Neural cell (in vitro differentiated cells): ENCODE data around the gene CPN1. TPM values are rescaled to one million over a fixed set of nuclear protein-coding genes. Genes with fewer than 3 reads are reported as not detected.

Experiments used
- H2AFZ ChIP-seq: fragments of 200-600, 300-800 bp; sonication (generic), shearing (Covaris generic); 2 replicates; pipeline ENCODE4 v1.6.0; 2014; ENCODE audit warnings: low read depth, mild to moderate bottlenecking, antibody characterized with exemption, low read length, moderate library complexity
- H3F3A ChIP-seq: fragments of 200-600 bp; shearing (Covaris generic); 2 replicates; pipeline ENCODE4 v1.6.1; 2016; ENCODE audit warnings: mild to moderate bottlenecking, moderate library complexity, mixed read lengths, antibody characterized with exemption, low read length; ENCODE audit not compliant: insufficient read depth, poor library complexity, severe bottlenecking
- H3K27ac ChIP-seq: fragments of 200-600, 300-800 bp; sonication (generic), shearing (Covaris generic); 2 replicates; pipeline ENCODE4 v1.5.1; 2014; ENCODE audit warnings: mild to moderate bottlenecking, low read length, moderate library complexity
- H3K27me3 ChIP-seq: fragments of 300-800, 200-600 bp; sonication (generic), shearing (Covaris generic); 2 replicates; pipeline ENCODE4 v1.6.0; 2014; ENCODE audit warnings: mild to moderate bottlenecking, low read depth, low read length, moderate library complexity; ENCODE audit not compliant: insufficient read depth
- H3K36me3 ChIP-seq: fragments of 300-800, 200-600 bp; sonication (generic), shearing (Covaris generic); 2 replicates; pipeline ENCODE4 v1.5.1; 2014; ENCODE audit warnings: mild to moderate bottlenecking, antibody characterized with exemption, low read length, moderate library complexity; ENCODE audit not compliant: insufficient read depth
- H3K4me2 ChIP-seq: fragments of 300-800, 200-600 bp; sonication (generic), shearing (Covaris generic); 2 replicates; pipeline ENCODE4 v1.6.0; 2014; ENCODE audit warnings: mild to moderate bottlenecking, low read length
- H3K4me3 ChIP-seq: fragments of 300-800, 200-600 bp; sonication (generic), shearing (Covaris generic); 2 replicates; pipeline ENCODE4 v1.5.1; 2014; ENCODE audit warnings: mild to moderate bottlenecking, low read length, moderate library complexity
- H3K79me2 ChIP-seq: fragments of 200-600 bp; shearing (Covaris generic); replicated peaks from 2 replicates; pipeline ENCODE4 v1.6.0; 2014; ENCODE audit warnings: mild to moderate bottlenecking, low read length, moderate library complexity; ENCODE audit not compliant: insufficient read depth
- H3K9ac ChIP-seq: fragments of 300-800, 200-600 bp; sonication (generic), shearing (Covaris generic); 2 replicates; pipeline ENCODE4 v1.6.1; 2016; ENCODE audit warnings: mild to moderate bottlenecking, low read length, mixed read lengths
- H3K9me2 ChIP-seq: fragments of 200-600 bp; shearing (Covaris generic); 2 replicates; pipeline ENCODE4 v1.6.1; 2016; ENCODE audit warnings: mild to moderate bottlenecking, low read length, mixed read lengths; ENCODE audit not compliant: insufficient read depth
- H3K9me3 ChIP-seq: fragments of 200-600, 300-800 bp; sonication (generic), shearing (Covaris generic); 2 replicates; pipeline ENCODE4 v1.6.1; 2016; ENCODE audit warnings: mild to moderate bottlenecking, mixed run types, low read length, moderate library complexity, mixed read lengths
- H4K20me1 ChIP-seq: fragments of 200-600 bp; shearing (Covaris generic); 2 replicates; pipeline ENCODE4 v1.6.1; 2016; ENCODE audit warnings: mild to moderate bottlenecking, mixed run types; ENCODE audit not compliant: insufficient read depth
- EP300 ChIP-seq: fragments of 450-650 bp; conservative IDR thresholded peaks from 2 replicates; pipeline ENCODE4 v1.6.1; 2014; ENCODE audit warnings: antibody characterized with exemption, mild to moderate bottlenecking, moderate library complexity; ENCODE audit not compliant: poor library complexity, severe bottlenecking
- EZH2 ChIP-seq: fragments of 200-600, 300-800 bp; shearing (Covaris generic), sonication (generic); IDR thresholded peaks from 2 replicates; pipeline ENCODE4 v1.6.1; 2014; ENCODE audit warnings: antibody characterized with exemption, low read length, borderline replicate concordance, mild to moderate bottlenecking; ENCODE audit not compliant: insufficient read depth, poor library complexity, severe bottlenecking
- MXI1 ChIP-seq: fragments of 450-650 bp; conservative IDR thresholded peaks from 2 replicates; pipeline ENCODE4 v1.6.1; 2014; ENCODE audit warnings: antibody characterized with exemption, mild to moderate bottlenecking; ENCODE audit not compliant: poor library complexity, severe bottlenecking
- POLR2AphosphoS5 ChIP-seq: IDR thresholded peaks from 2 replicates; pipeline ENCODE4 v1.6.1; 2012
- RAD21 ChIP-seq: fragments of 450-650 bp; conservative IDR thresholded peaks from 2 replicates; pipeline ENCODE4 v1.6.1; 2014; ENCODE audit warnings: antibody characterized with exemption, mild to moderate bottlenecking, moderate library complexity
- SMC3 ChIP-seq: fragments of 450-650 bp; conservative IDR thresholded peaks from 2 replicates; pipeline ENCODE4 v1.6.1; 2014; ENCODE audit warnings: antibody characterized with exemption, mild to moderate bottlenecking, moderate library complexity; ENCODE audit not compliant: poor library complexity
- TAF1 ChIP-seq: IDR thresholded peaks from 2 replicates; pipeline ENCODE4 v1.6.1; 2012; ENCODE audit warnings: low read depth
- polyA plus RNA-seq: library from polyadenylated mRNA; depleted of rRNA; stranded (reverse); fragments of >200 nt; gene quantifications from 2 replicates; pipeline ENCODE4 v1.2.3, GENCODE V29; 2014
- TF ChIP-seq, protein P1 (sequence below): fragments of 450-650 bp; IDR thresholded peaks from 2 replicates; pipeline ENCODE4 v1.5.1; 2014; ENCODE audit warnings: antibody characterized with exemption, mild to moderate bottlenecking, moderate library complexity; ENCODE audit not compliant: poor library complexity, severe bottlenecking
- TF ChIP-seq, protein P2 (sequence below): IDR thresholded peaks from 2 replicates; pipeline ENCODE4 v1.6.1; 2012; ENCODE audit warnings: borderline replicate concordance

CPN1 gene
- polyA plus RNA-seq, 1 donor from 2014 or later: not detected

DNA sequence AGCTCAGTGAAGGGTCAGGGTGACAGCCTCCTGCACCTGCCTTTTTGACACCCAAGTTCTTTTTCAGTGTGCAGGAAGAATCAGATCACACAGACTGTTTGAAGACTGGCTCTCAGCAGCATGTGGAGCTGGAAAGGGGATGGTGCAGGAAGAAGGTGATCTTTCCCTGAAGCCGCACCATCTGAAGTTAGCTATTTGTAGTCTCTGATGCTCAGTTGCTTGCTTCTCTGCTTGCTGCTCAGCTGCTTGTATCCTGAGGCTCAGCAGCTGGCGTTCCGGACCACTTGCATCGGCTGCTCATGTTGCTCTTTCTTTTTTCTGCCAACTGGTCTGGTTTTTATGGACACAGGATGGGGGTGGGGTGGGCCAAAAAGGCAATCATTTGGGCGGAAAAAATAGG lies 56.1 kb downstream of the CPN1 start:
- H3K27ac ChIP-seq: no peak overlapping the region
- H3K9me3 ChIP-seq: peaks cover 4% of the 10 kb centered on the region
- H2AFZ ChIP-seq: no peak overlapping the region
- TF ChIP-seq EP300 (no peak), POLR2AphosphoS5 (no peak), SMC3 (no peak), EZH2 (no peak), MXI1 (no peak), RAD21 (no peak), TAF1 (no peak)
- TF ChIP-seq, protein P1, sequence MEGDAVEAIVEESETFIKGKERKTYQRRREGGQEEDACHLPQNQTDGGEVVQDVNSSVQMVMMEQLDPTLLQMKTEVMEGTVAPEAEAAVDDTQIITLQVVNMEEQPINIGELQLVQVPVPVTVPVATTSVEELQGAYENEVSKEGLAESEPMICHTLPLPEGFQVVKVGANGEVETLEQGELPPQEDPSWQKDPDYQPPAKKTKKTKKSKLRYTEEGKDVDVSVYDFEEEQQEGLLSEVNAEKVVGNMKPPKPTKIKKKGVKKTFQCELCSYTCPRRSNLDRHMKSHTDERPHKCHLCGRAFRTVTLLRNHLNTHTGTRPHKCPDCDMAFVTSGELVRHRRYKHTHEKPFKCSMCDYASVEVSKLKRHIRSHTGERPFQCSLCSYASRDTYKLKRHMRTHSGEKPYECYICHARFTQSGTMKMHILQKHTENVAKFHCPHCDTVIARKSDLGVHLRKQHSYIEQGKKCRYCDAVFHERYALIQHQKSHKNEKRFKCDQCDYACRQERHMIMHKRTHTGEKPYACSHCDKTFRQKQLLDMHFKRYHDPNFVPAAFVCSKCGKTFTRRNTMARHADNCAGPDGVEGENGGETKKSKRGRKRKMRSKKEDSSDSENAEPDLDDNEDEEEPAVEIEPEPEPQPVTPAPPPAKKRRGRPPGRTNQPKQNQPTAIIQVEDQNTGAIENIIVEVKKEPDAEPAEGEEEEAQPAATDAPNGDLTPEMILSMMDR: no peak
- TF ChIP-seq, protein P2, sequence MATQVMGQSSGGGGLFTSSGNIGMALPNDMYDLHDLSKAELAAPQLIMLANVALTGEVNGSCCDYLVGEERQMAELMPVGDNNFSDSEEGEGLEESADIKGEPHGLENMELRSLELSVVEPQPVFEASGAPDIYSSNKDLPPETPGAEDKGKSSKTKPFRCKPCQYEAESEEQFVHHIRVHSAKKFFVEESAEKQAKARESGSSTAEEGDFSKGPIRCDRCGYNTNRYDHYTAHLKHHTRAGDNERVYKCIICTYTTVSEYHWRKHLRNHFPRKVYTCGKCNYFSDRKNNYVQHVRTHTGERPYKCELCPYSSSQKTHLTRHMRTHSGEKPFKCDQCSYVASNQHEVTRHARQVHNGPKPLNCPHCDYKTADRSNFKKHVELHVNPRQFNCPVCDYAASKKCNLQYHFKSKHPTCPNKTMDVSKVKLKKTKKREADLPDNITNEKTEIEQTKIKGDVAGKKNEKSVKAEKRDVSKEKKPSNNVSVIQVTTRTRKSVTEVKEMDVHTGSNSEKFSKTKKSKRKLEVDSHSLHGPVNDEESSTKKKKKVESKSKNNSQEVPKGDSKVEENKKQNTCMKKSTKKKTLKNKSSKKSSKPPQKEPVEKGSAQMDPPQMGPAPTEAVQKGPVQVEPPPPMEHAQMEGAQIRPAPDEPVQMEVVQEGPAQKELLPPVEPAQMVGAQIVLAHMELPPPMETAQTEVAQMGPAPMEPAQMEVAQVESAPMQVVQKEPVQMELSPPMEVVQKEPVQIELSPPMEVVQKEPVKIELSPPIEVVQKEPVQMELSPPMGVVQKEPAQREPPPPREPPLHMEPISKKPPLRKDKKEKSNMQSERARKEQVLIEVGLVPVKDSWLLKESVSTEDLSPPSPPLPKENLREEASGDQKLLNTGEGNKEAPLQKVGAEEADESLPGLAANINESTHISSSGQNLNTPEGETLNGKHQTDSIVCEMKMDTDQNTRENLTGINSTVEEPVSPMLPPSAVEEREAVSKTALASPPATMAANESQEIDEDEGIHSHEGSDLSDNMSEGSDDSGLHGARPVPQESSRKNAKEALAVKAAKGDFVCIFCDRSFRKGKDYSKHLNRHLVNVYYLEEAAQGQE: no peak
- no peak overlapping the region for H3K4me3 ChIP-seq
- H3K9me2 ChIP-seq: no peaks in the 10 kb centered on the region
- no peaks in the 10 kb centered on the region for H3K27me3 ChIP-seq
- H3F3A ChIP-seq: no peaks in the 10 kb centered on the region
- no peak overlapping the region for H3K4me2 ChIP-seq
- H3K9ac ChIP-seq: no peak overlapping the region
- H4K20me1 ChIP-seq: no peaks in the 10 kb centered on the region
- no peaks in the 10 kb centered on the region for H3K36me3 ChIP-seq
- no peaks in the 10 kb centered on the region for H3K79me2 ChIP-seq

DNA sequence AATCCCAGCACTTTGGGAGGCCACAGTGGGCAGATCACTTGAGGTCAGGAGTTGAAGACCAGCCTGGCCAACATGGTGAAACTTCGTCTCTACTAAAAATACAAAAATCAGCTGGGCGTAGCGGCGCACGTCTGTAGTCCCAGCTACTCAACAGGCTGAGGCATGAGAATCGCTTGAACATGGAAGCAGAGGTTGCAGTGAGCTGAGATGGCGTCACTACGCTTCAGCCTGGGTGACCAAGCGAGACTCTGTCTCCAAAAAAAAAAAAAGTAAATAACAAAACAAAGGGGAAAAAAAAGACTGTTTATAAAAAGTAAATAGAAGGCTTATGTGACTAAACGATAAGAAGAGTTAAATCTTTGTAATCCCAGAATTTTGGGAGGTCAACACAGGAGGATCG lies 56.9 kb downstream of the CPN1 start:
- H3K4me3 ChIP-seq: no peak overlapping the region
- TF ChIP-seq POLR2AphosphoS5: no peak
- TF ChIP-seq SMC3: no peak
- no peak for TF ChIP-seq EP300
- TF ChIP-seq, protein P1: no peak
- TF ChIP-seq TAF1: no peak
- TF ChIP-seq RAD21: no peak
- no peak for TF ChIP-seq MXI1
- no peak for TF ChIP-seq EZH2
- TF ChIP-seq, protein P2: no peak
- no peaks in the 10 kb centered on the region for H3K36me3 ChIP-seq
- H3F3A ChIP-seq: no peaks in the 10 kb centered on the region
- H3K9me2 ChIP-seq: no peaks in the 10 kb centered on the region
- H3K79me2 ChIP-seq: no peaks in the 10 kb centered on the region
- no peak overlapping the region for H2AFZ ChIP-seq
- no peak overlapping the region for H3K9ac ChIP-seq
- no peak overlapping the region for H3K27ac ChIP-seq
- H3K4me2 ChIP-seq: no peak overlapping the region
- H3K27me3 ChIP-seq: no peaks in the 10 kb centered on the region
- H3K9me3 ChIP-seq: peaks cover 4% of the 10 kb centered on the region
- no peaks in the 10 kb centered on the region for H4K20me1 ChIP-seq
